GM12891 (cell line): Measurements from ENCODE around the gene IGLL5.
A peak's percentile ranks its signal among the peaks of the same experiment; 100 is the strongest.

ENCODE experiments used
- DNase-seq: peaks from one replicate; pipeline ENCODE4 v3.0.0; 2011; ENCODE audit warnings: low spot score; ENCODE audit not compliant: insufficient read length
- FAIRE-seq: peaks from 2 replicates; lab custom pipeline; 2011; peaks lifted over from hg19 to GRCh38; lab: Jason Lieb, UNC
- PAX5 ChIP-seq: IDR thresholded peaks from 2 replicates; pipeline ENCODE4 v1.6.1; 2011; ENCODE audit warnings: low read length, moderate library complexity, mild to moderate bottlenecking; ENCODE audit not compliant: insufficient read depth, severe bottlenecking
- POLR2A ChIP-seq: IDR thresholded peaks from 2 replicates; pipeline ENCODE4 v1.6.1; 2011; ENCODE audit warnings: low read depth, low read length, control low read depth
- POLR2AphosphoS5 ChIP-seq: IDR thresholded peaks from 2 replicates; pipeline ENCODE4 v1.6.1; 2011; ENCODE audit warnings: low read depth, low read length, control low read depth
- POU2F2 ChIP-seq: IDR thresholded peaks from 2 replicates; pipeline ENCODE4 v1.6.1; 2011; ENCODE audit warnings: low read depth, mild to moderate bottlenecking, control low read depth, low read length, moderate library complexity
- SPI1 ChIP-seq: IDR thresholded peaks from 2 replicates; pipeline ENCODE4 v1.6.1; 2011; ENCODE audit warnings: low read depth, low read length, control low read depth
- TAF1 ChIP-seq: IDR thresholded peaks from 2 replicates; pipeline ENCODE4 v1.6.1; 2011; ENCODE audit warnings: low read depth, low read length, control low read depth

The IGLL5 gene

GRCh38 chr22:22938672-22939587 lies 51.3 kb downstream of the IGLL5 start:
- TF ChIP-seq TAF1 = no peak
- TF ChIP-seq POLR2A = no peak
- no peak for TF ChIP-seq PAX5
- no peak for TF ChIP-seq POU2F2
- TF ChIP-seq SPI1 = no peak
- no peak for TF ChIP-seq POLR2AphosphoS5
- no peak for DNase-seq
- no peak for FAIRE-seq

GRCh38 chr22:22939588-22940368 lies 52.2 kb downstream of the IGLL5 start:
- DNase-seq (no peak), FAIRE-seq (peak; percentile 5)
- TF ChIP-seq SPI1 (peak; percentile 50), POU2F2 (no peak)

GRCh38 chr22:22940961-22941605 lies 53.5 kb downstream of the IGLL5 start:
- no peak for TF ChIP-seq SPI1
- no peak for TF ChIP-seq POU2F2
- TF ChIP-seq PAX5 = no peak
- no peak for TF ChIP-seq POLR2AphosphoS5
- no peak for TF ChIP-seq POLR2A
- no peak for TF ChIP-seq TAF1
- DNase-seq (no peak), FAIRE-seq (no peak)

GRCh38 chr22:22941831-22942510 lies 54.4 kb downstream of the IGLL5 start:
- DNase-seq = no peak
- no peak for TF ChIP-seq POLR2AphosphoS5
- FAIRE-seq = no peak

- FAIRE-seq = peak; percentile 96
Observed at GRCh38 chr22:22942511-22943329, 55.1 kb downstream of the IGLL5 start.

GRCh38 chr22:22943521-22944267 lies 56.1 kb downstream of the IGLL5 start:
- no peak for TF ChIP-seq POLR2AphosphoS5
- no peak for TF ChIP-seq SPI1
- no peak for TF ChIP-seq POU2F2
- FAIRE-seq = peak; percentile 41
- DNase-seq = no peak

More at GRCh38 chr22:22942511-22943329, 55.1 kb downstream of the IGLL5 start:
- no peak for TF ChIP-seq POU2F2
- TF ChIP-seq POLR2A = no peak
- no peak for TF ChIP-seq POLR2AphosphoS5
- no peak for TF ChIP-seq SPI1
- no peak for TF ChIP-seq PAX5
- TF ChIP-seq TAF1 = no peak
- DNase-seq = no peak

GRCh38 chr22:22944268-22944985 lies 56.8 kb downstream of the IGLL5 start:
- DNase-seq (no peak), FAIRE-seq (peak; percentile 33)
- TF ChIP-seq SPI1 (no peak), POU2F2 (no peak), POLR2AphosphoS5 (no peak), TAF1 (no peak), POLR2A (no peak), PAX5 (no peak)

- DNase-seq = no peak
- no peak for FAIRE-seq
- TF ChIP-seq POLR2AphosphoS5 = no peak
- no peak for TF ChIP-seq SPI1
- no peak for TF ChIP-seq TAF1
- TF ChIP-seq POU2F2 = no peak
- no peak for TF ChIP-seq POLR2A
- TF ChIP-seq PAX5 = no peak
Observed at GRCh38 chr22:22945195-22945594, 57.6 kb downstream of the IGLL5 start.
